WTC11 (cell line): ENCODE data around the gene FOXE1.

ENCODE experiments used
- ARID4B ChIP-seq: sonication (generic); formaldehyde crosslinking; IDR thresholded peaks from 2 replicates; pipeline ENCODE4 v1.8.0; 2023; ENCODE audit warnings: missing genetic modification reagents, mild to moderate bottlenecking, borderline replicate concordance
- CTCF ChIP-seq: fragments of 200-600 bp; IDR thresholded peaks from 2 replicates; pipeline ENCODE4 v1.8.0; 2022; ENCODE audit warnings: antibody characterized with exemption
- E2F4 ChIP-seq: sonication (generic); formaldehyde crosslinking; IDR thresholded peaks from 2 replicates; pipeline ENCODE4 v1.8.1; 2022; ENCODE audit warnings: low read depth, mild to moderate bottlenecking, moderate library complexity, missing genetic modification reagents, borderline replicate concordance
- E2F5 ChIP-seq: sonication (generic); formaldehyde crosslinking; IDR thresholded peaks from 2 replicates; pipeline ENCODE4 v1.8.1; 2022; ENCODE audit warnings: mild to moderate bottlenecking, moderate library complexity, missing genetic modification reagents
- ETV6 ChIP-seq: sonication (generic); formaldehyde crosslinking; IDR thresholded peaks from 2 replicates; pipeline ENCODE4 v1.8.1; 2022; ENCODE audit warnings: mild to moderate bottlenecking, missing genetic modification reagents
- GTF2I ChIP-seq: fragments of 250-450 bp; sonication (Bioruptor Pico); conservative IDR thresholded peaks from 2 replicates; pipeline ENCODE4 v1.4.0; 2021; ENCODE audit warnings: mild to moderate bottlenecking
- KAT7 ChIP-seq: sonication (generic); formaldehyde crosslinking; IDR thresholded peaks from 2 replicates; pipeline ENCODE4 v1.8.1; 2023; ENCODE audit warnings: missing genetic modification reagents, mild to moderate bottlenecking, borderline replicate concordance
- MAX ChIP-seq: sonication (generic); formaldehyde crosslinking; IDR thresholded peaks from 2 replicates; pipeline ENCODE4 v1.8.0; 2022; ENCODE audit warnings: mild to moderate bottlenecking, missing genetic modification reagents
- TEAD4 ChIP-seq: sonication (generic); formaldehyde crosslinking; IDR thresholded peaks from 2 replicates; pipeline ENCODE4 v1.8.0; 2022; ENCODE audit warnings: mild to moderate bottlenecking, missing genetic modification reagents
- USF2 ChIP-seq: sonication (generic); formaldehyde crosslinking; IDR thresholded peaks from 2 replicates; pipeline ENCODE4 v1.8.1; 2023; ENCODE audit warnings: mild to moderate bottlenecking, missing genetic modification reagents, moderate library complexity
- ZNF263 ChIP-seq: sonication (generic); formaldehyde crosslinking; IDR thresholded peaks from 2 replicates; pipeline ENCODE4 v1.8.1; 2022; ENCODE audit warnings: low read depth, mild to moderate bottlenecking, moderate library complexity, missing genetic modification reagents
- TF ChIP-seq, protein P1 (sequence below): sonication (generic); formaldehyde crosslinking; IDR thresholded peaks from 2 replicates; pipeline ENCODE4 v1.8.0; 2022; ENCODE audit warnings: mild to moderate bottlenecking, missing genetic modification reagents
- TF ChIP-seq, protein P2 (sequence below): sonication (generic); formaldehyde crosslinking; IDR thresholded peaks from 2 replicates; pipeline ENCODE4 v1.8.1; 2022; ENCODE audit warnings: mild to moderate bottlenecking, missing genetic modification reagents, moderate library complexity, borderline replicate concordance

DNA sequence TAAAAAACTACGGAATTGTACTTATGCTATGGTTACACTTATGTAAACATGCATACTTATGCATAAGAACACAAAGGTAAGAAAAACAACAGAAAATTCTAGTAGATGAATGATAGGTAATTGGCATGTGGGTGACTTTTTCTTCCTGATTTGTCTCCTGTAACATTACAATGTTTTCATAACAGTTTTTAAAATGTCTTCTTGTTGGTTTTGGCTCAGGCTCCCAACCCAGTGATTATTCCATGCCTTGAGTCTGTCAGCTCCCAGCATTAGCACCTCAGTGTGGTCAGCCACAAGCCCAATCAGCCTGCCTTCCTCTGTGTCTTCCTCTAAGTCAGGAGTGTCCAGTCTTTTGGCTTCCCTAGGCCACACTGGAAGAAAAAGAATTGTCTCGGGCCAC lies 7.9 kb upstream of the FOXE1 start:
- no peak for TF ChIP-seq E2F4
- TF ChIP-seq, protein P1, sequence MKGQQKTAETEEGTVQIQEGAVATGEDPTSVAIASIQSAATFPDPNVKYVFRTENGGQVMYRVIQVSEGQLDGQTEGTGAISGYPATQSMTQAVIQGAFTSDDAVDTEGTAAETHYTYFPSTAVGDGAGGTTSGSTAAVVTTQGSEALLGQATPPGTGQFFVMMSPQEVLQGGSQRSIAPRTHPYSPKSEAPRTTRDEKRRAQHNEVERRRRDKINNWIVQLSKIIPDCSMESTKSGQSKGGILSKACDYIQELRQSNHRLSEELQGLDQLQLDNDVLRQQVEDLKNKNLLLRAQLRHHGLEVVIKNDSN: no peak
- no peak for TF ChIP-seq CTCF
- no peak for TF ChIP-seq MAX
- no peak for TF ChIP-seq ARID4B (CRISPR knock-in tag)
- TF ChIP-seq, protein P2, sequence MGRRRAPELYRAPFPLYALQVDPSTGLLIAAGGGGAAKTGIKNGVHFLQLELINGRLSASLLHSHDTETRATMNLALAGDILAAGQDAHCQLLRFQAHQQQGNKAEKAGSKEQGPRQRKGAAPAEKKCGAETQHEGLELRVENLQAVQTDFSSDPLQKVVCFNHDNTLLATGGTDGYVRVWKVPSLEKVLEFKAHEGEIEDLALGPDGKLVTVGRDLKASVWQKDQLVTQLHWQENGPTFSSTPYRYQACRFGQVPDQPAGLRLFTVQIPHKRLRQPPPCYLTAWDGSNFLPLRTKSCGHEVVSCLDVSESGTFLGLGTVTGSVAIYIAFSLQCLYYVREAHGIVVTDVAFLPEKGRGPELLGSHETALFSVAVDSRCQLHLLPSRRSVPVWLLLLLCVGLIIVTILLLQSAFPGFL (CRISPR knock-in tag): no peak
- TF ChIP-seq USF2 (CRISPR knock-in tag): no peak
- no peak for TF ChIP-seq KAT7 (CRISPR knock-in tag)
- no peak for TF ChIP-seq GTF2I (CRISPR knock-in tag)
- TF ChIP-seq ZNF263 (CRISPR knock-in tag): no peak
- TF ChIP-seq TEAD4: no peak
- no peak for TF ChIP-seq E2F5
- no peak for TF ChIP-seq ETV6 (CRISPR knock-in tag)
